Effector CD8-positive, alpha-beta T cell (primary cell): ENCODE results near the gene SOWAHC.

Experiments
- DNase-seq: peaks from one replicate; lab custom pipeline; 2025; lab: John Stamatoyannopoulos, UW

Gene SOWAHC

DNA sequence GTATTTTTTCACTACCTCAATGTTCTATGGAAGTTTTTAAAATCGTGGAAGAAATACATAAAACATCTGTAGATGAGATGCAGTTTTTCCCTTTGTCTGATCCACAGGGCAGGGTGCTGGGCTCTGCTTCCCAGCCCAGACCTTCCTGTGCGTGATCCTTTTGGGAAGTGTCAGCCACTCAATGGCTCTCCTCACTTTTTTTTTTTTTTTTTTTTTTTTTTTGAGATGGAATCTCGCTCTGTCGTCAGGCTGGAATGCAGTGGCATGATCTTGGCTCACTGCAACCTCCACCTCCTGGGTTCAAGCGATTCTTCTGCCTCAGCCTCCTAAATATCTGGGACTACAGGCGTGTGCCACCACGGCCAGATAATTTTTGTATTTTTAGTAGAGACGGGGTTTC is 32.8 kb downstream of the SOWAHC start:
- DNase-seq, result no peak

DNA sequence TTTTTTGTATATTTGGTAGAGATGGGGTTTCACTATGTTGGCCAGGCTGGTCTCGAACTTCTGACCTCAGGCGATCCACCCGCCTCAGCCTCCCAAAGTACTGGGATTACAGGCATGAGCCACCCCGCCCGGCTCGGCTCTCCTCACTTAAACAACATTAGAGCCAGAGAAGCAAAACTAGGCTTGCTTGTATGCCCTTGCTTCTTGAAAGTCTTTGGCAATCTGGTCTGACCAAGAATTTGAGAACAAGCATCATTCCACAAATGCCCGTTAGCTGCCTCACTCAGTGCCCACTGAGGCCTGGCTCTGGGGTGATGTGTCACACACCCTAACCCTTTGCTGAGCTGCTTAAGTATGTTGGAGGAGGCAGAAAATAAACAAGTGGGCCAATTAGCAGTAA is 33.5 kb downstream of the SOWAHC start:
- no peak for DNase-seq

DNA sequence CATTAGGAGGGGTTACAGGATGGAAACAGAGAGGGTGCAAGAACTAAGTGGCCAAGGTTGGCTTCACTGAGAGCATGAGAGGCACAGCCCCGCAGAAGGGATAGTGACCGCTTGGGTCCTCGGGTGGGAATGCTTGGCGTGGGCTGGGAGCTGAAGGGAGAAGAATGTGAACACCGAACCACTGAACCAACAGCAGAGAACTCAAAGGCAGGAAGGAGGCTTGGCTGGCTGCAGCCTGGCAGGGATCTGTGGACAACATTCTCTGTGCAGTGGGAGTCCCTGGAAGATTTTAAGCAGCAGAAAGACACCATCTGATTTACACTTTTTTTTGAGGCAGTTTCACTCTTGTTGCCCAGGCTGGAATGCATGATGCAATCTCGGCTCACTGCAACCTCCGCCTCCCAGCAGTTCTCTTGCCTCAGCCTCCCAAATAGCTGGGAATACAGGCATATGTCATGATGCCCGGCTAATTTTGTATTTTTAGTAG is 33.9 kb downstream of the SOWAHC start:
- DNase-seq, result no peak

DNA sequence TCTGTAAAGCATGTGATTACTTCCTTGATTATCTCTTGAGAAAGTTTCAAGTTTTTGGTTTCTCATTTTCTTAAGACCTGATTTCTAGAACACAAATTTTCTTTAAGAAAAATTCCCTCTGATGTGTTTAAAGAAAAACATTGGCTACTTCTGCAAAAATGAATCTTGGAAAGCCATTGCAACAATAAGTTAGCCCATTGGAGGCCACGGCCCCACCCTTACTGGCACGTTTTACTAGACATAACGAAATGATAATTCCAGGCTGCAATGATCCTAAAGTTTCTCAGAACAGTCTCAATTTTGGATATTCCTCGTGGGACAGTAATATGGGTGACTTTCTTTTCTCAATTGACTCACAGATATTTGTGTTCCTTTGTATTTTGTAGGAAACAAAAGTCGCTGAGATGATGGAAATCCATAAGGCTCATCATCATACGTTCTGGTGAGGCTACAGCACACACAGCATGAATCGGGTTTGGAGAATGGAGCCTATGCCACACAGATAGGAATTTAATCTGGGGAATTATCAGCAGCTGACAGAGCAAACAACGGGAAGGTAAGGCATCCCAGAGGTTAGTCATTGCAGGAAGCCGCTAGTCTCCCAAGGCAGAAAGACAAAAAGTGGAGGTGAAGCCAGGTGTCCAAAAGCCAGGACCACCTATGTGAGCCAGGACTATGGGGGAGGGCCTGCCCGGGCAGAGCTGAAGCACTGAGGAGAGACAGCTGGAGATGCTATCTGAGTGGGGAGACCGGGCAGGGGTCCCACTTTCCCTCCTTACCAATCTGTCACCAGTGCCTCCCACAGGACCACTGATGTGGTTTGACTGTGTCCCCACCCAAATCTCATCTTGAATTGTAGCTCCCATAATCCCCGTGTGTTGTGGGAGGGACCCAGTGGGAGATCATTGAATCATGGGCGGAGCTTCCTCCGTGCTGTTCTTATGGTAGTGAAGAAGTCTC is 35.9 kb downstream of the SOWAHC start:
- DNase-seq, result no peak

DNA sequence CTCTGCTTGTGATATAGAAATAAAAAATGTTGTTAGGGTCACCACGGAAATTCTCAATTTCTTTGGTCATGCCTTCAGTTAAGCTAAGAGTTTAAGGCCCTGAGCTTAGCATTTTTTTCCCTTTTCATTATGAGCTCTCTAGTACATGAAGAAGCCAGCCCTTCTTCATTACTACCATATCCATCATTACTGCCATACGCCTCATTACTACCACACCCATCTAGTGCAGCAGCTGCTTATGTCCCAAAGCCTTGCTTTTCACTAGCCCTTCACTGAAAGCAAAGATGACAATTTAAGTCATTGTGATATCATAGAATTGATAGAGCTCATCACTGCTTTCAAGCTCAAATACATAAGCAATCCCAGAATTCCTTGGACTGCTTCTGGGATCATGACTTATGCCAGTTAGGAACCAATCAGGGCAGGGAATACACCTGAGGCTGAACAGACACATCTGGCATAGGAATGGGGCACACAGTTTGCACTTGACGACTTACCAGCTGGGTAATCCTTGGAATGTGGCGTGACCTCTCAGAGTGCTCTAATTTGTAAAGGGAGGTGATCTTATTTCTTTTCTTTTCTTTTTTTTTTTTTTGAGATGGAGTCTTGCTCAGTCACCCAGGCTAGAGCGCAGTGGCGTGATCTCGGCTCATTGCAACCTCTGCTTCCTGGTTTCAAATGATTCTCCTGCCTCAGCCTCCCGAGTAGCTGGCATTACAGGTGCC is 40.3 kb downstream of the SOWAHC start:
- DNase-seq, result no peak

DNA sequence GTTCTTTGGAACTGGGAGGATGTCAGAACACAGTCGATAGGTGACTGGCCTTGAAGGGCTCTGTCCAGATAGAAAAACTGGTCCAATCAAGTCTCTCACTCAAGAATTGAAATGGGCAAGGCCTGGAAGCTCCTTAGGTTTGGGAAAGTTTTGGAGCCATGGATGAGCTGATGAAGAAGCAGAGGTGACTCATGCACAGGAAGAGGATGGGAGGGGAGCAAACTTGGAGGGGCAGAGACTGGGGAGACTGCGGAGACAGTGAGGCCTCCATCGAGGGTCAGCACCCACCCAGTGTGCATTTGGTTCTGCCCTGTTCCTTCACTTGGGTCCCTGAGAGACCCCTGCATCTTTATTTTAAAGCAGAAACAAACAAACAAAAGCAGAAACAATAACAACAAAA is 41.1 kb downstream of the SOWAHC start:
- no peak for DNase-seq

DNA sequence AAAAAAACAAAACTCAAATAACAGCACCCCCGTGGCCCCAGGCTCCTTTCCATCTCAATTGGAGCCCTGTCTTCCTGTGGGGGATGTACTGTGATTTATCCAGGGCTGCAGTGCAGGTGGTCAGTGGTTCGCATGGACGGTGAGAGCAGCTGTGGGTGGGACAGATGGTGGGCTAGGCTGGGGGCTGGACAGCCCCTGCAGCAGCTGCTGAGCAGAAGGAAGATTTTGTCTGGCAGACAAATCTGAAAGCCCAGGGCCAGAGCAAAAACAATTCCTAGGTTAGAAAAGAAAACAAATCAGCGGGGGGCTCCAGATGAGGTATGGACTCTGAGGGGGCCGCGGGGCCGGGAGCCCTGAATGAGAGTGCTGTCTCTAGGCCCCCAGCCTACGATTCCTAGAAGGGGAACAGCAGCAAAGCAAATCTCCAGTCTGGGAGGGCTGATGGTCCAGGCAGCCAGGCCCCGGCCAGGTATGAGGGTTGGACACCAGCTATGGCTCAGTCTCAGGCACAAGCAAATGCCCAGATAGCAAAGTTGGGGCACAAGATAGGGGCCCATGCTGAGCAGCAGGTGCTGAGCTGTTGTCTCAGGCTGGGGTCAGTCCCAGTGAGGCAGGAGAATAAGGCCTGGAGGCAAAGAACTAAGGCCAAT is 45.4 kb downstream of the SOWAHC start:
- DNase-seq, result no peak

DNA sequence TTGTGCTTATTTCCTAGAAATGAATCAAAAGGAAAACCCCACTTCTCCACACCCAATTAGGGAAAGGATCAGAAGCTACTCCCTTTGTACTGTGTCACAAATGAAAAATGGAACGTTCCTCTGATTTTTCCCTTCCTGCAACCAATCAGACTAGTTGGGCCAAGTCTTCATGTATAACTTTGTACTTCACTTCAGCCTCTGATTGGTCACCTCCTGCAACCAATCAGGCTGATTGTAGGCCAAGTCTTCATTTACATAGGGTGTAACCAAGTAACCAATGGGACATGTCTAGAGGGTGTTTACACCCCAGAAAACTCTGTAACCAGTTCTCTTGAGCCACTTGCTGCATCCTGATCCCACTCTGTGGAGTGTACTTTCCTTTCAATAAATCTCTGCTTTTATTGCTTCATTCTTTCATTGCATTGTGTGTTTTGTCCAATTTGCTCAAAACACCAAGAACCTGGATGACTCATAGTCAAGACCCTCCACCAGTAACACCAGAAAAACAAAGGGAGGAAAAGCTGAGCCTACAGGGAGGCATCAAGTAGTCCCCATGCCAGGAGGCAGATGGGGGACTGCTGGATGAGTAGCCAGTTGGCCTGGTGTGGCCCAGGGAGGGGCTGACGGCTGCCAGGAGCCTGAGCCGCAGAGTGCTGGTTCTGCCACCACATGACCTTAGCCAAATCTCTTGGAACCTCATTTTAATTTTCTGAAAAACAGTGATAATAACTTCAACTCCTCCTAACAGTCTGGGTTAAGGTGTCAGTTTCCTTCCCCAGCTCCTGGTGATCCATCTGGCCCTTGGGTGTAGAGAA is 46.1 kb downstream of the SOWAHC start:
- DNase-seq, result no peak

DNA sequence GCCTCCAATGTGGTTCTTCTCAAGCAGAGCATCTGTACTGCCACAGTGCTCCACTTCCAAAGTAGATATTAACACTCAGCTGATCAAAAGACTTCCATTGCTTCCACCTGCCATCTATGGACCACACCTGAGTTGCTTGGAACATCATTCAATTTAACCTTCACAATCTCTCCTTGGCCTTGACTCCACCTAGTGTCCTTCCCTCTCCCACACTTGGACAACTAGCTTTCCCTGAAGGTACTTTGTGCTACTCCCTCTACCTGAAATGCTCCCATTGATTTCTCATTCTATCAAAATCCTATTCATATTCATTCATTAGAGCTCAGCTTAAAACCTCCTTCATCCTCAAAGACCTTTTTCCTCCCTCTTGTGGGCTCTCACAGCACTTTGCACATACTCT is 48.7 kb downstream of the SOWAHC start:
- no peak for DNase-seq

DNA sequence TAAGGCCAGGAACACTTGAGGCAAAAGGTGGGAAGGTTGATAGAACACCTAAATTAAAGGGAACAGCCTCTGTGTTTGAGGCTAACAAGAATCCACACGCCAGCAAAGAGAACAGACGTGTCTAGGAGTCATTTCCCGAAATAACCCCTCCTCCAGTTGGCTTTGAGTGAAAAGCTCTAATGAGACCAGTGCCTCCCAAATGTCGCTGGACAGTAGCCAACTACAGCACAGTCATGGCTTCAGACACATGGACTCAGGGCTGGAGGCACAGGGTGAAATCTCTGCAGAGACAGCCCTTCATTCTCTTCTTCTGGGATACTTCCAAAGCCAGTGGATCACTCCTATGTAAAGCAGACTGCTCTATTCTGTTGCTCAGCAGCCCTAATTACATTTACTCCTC is 49.6 kb downstream of the SOWAHC start:
- DNase-seq, result no peak

DNA sequence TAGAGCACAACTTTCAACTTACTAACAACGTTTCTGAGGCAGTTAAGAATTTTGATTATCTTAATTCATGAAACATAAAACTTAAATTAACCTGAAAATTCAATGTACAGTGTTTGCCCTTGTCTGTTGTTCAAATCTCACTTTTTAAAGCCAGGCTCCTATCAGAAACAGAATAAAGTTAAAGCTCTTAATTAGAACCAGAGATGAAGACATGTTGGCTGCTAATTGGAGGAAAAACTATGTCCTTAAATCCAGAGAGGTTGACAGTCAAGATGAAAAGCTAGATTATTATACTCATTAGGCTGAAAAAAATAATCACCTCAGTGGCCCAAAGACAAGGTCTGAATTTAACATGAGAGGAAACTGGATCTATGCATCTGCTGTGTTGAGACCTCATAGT is 52.3 kb downstream of the SOWAHC start:
- no peak for DNase-seq
